Parathyroid adenoma (tissue), 2 donors: Measurements from ENCODE around the gene LITAFD.

Source experiments
- H2AFZ ChIP-seq: fragments of 300-600 bp; sonication (generic); one replicate; pipeline ENCODE4 v1.7.0; 2017; ENCODE audit warnings: antibody characterized with exemption, mild to moderate bottlenecking
- H3K27ac ChIP-seq: fragments of 300-600 bp; sonication (generic); one replicate; pipeline ENCODE4 v1.7.0; 2017
- H3K27me3 ChIP-seq: fragments of 300-600 bp; sonication (generic); one replicate; pipeline ENCODE4 v1.7.0; 2017; ENCODE audit warnings: low read length; ENCODE audit not compliant: control insufficient read depth, insufficient read depth
- H3K36me3 ChIP-seq: fragments of 300-600 bp; sonication (generic); one replicate; pipeline ENCODE4 v1.7.0; 2017; ENCODE audit warnings: low read length; ENCODE audit not compliant: control insufficient read depth, insufficient read depth
- H3K4me1 ChIP-seq: fragments of 300-600 bp; sonication (generic); one replicate; pipeline ENCODE4 v1.7.0; 2017; ENCODE audit warnings: control low read depth
- H3K4me2 ChIP-seq: fragments of 300-600 bp; sonication (generic); one replicate; pipeline ENCODE4 v1.7.0; 2017; ENCODE audit warnings: low read length
- H3K4me3 ChIP-seq: fragments of 300-600 bp; sonication (generic); one replicate; pipeline ENCODE4 v1.7.0; 2017; ENCODE audit warnings: low read depth, low read length
- H3K79me2 ChIP-seq: fragments of 300-600 bp; sonication (generic); one replicate; pipeline ENCODE4 v1.7.0; 2017; ENCODE audit warnings: control low read depth
- H3K9ac ChIP-seq: fragments of 300-600 bp; sonication (generic); one replicate; pipeline ENCODE4 v1.7.0; 2017; ENCODE audit warnings: mild to moderate bottlenecking
- H3K9me3 ChIP-seq: fragments of 300-600 bp; sonication (generic); one replicate; pipeline ENCODE4 v1.7.0; 2017; ENCODE audit warnings: low read length; ENCODE audit not compliant: control insufficient read depth
- TF ChIP-seq, protein P1 (sequence below): fragments of 300-600 bp; sonication (generic); IDR thresholded peaks from one replicate; pipeline ENCODE4 v1.7.0; 2017; ENCODE audit warnings: antibody characterized with exemption, mild to moderate bottlenecking
- donor health status: primary hyperparathyroidism.

The LITAFD gene

DNA sequence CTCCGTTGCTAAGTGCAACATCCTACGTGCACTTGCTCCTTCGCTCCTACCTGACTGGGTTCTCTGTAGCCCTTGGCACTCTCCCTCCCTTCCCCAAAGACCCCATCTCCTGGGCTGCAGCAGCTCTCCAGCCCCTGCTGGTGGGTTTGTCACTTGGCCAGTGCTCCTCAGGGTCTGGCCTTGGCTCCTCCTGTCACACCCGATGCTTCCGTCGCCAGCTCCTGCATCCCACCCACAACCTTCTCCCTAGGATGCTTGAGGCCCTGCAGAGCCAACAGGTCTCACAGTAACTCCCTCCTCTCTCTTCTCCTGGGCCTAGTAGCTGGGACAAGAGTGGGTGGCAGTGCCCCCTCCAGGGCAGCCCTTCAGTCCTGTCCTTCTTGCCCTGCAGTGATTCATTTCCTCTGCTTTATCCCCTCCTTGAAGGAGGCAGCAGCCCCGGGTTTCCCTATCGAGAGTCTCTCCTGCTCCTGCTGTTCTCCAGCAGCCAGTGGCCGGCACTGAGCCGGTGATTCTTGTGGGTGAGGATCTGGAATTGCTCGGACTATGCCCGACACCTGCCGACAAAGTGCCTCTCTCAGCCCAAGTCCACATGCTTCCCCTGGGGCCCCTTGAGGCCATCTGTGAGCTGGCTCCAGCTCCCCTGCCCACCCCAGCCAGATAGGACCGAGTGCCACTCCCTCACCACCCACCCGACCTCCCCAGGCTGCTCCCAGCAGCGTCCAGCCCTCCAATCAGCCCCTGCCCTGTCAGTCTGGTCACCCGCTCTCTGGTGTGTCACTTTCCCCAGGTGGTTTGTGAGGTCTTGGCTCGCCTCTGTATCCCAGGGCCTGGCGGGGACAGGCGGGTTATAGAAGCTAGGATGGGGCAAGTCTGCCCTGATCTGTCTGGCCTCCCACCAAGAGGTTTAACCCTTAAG is 3.8 kb downstream of the LITAFD start:
- no peaks in the 10 kb centered on the region for H3K79me2 ChIP-seq

GRCh38 chr16:8886593-8887430 is 4.7 kb downstream of the LITAFD start:
- H3K9ac ChIP-seq, result no peak overlapping the region
- no peak overlapping the region for H3K27ac ChIP-seq
- H3K36me3 ChIP-seq, result no peaks in the 10 kb centered on the region
- no peaks in the 10 kb centered on the region for H3K4me1 ChIP-seq
- H3K4me3 ChIP-seq, result no peak overlapping the region
- H3K4me2 ChIP-seq, result no peak overlapping the region
- H2AFZ ChIP-seq, result no peak overlapping the region
- no peaks in the 10 kb centered on the region for H3K27me3 ChIP-seq
- TF ChIP-seq, protein P1, sequence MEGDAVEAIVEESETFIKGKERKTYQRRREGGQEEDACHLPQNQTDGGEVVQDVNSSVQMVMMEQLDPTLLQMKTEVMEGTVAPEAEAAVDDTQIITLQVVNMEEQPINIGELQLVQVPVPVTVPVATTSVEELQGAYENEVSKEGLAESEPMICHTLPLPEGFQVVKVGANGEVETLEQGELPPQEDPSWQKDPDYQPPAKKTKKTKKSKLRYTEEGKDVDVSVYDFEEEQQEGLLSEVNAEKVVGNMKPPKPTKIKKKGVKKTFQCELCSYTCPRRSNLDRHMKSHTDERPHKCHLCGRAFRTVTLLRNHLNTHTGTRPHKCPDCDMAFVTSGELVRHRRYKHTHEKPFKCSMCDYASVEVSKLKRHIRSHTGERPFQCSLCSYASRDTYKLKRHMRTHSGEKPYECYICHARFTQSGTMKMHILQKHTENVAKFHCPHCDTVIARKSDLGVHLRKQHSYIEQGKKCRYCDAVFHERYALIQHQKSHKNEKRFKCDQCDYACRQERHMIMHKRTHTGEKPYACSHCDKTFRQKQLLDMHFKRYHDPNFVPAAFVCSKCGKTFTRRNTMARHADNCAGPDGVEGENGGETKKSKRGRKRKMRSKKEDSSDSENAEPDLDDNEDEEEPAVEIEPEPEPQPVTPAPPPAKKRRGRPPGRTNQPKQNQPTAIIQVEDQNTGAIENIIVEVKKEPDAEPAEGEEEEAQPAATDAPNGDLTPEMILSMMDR, result no peak
- H3K9me3 ChIP-seq, result no peaks in the 10 kb centered on the region
- no peaks in the 10 kb centered on the region for H3K79me2 ChIP-seq

More for the DNA sequence above, 3.8 kb downstream of the LITAFD start:
- Histone ChIP-seq H2AFZ (no peak overlapping the region), H3K36me3 (no peaks in the 10 kb centered on the region), H3K27me3 (no peaks in the 10 kb centered on the region), H3K4me1 (no peaks in the 10 kb centered on the region), H3K27ac (no peak overlapping the region), H3K9me3 (no peaks in the 10 kb centered on the region), H3K4me2 (no peak overlapping the region), H3K9ac (no peak overlapping the region), H3K4me3 (no peak overlapping the region)
- TF ChIP-seq, protein P1, result no peak

- Histone ChIP-seq H3K27ac (no peak overlapping the region), H3K4me2 (no peak overlapping the region), H3K79me2 (no peaks in the 10 kb centered on the region), H3K9ac (no peak overlapping the region), H3K4me3 (no peak overlapping the region), H3K36me3 (no peaks in the 10 kb centered on the region), H3K4me1 (no peaks in the 10 kb centered on the region), H2AFZ (no peak overlapping the region), H3K9me3 (no peaks in the 10 kb centered on the region), H3K27me3 (no peaks in the 10 kb centered on the region)
- TF ChIP-seq, protein P1, result no peak
Measured at GRCh38 chr16:8887431-8887765, 5.2 kb downstream of the LITAFD start.

DNA sequence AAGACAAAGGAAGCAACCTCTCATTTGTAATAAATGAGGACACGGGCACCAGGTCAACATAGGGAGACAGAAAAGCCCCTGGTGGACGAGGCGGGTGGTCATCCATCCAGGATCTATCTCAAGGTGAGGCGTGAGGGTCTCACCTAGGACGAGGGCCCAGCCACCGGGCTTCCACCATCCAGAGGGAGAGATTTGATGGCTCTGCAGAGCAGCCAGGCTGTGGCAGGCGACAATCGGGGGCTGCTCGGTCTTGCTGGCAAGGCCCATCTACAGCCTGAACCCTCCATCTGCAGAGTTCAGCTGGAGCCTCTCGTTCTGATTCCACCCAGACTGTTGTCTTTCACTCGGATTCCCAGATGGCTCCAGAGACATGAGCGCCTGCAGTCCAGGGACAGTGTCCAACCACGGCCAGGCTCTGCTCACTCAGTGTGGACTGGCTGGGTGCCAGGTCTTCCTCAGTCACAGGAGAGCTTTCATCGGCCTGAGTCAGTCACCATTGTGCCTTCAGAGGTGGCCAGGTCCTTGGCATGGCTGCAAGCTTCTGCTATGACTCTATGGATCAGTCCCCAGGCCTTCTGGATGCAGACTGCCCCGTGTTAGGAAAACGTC is 5.9 kb downstream of the LITAFD start:
- no peak overlapping the region for H3K4me3 ChIP-seq
- no peak overlapping the region for H3K9ac ChIP-seq
- H3K4me2 ChIP-seq, result no peak overlapping the region
- H3K4me1 ChIP-seq, result no peaks in the 10 kb centered on the region
- TF ChIP-seq, protein P1, result no peak
- H3K36me3 ChIP-seq, result no peaks in the 10 kb centered on the region
- H3K27ac ChIP-seq, result no peak overlapping the region
- no peaks in the 10 kb centered on the region for H3K9me3 ChIP-seq
- H2AFZ ChIP-seq, result no peak overlapping the region
- no peaks in the 10 kb centered on the region for H3K27me3 ChIP-seq
- no peaks in the 10 kb centered on the region for H3K79me2 ChIP-seq
